SK-N-MC (cell line): Measurements from ENCODE around the gene COL8A1.

ENCODE experiments used
- EZH2 ChIP-seq: fragments of 200-600 bp; sonication (generic); IDR thresholded peaks from one replicate; pipeline ENCODE4 v1.6.1; 2017; ENCODE audit warnings: antibody characterized with exemption
- POLR2AphosphoS5 ChIP-seq: IDR thresholded peaks from 2 replicates; pipeline ENCODE4 v1.6.1; 2012; ENCODE audit warnings: mild to moderate bottlenecking, low read depth, low read length, borderline replicate concordance

DNA sequence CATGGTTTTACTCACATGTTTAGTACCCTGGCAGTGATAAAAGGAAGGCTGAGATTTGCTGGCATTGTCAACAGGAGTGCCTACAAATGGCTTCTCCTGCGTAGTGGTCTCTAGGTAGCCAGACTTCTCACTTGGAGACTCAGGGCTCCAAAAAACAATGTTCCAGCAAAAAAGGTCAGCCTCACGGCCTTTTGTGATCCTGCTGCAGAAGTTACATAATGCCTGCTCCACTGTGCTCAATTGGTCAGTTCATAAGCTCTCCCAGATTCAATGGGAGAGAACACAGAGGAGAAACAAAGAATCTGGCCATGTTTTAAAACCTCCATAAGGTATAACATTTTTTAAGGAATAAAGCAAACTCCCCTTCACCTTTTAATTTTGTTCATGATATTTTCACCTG is 103.2 kb downstream of the COL8A1 start:
- no peak for TF ChIP-seq EZH2
- TF ChIP-seq POLR2AphosphoS5 = no peak
